WTC11 (cell line): ENCODE data around the gene PRSS8. TPM values are rescaled to one million over a fixed set of nuclear protein-coding genes. Genes with fewer than 3 reads are reported as not detected.

Source experiments
- ATAC-seq: fragments of 200-7000 bp; cut with Tn5 transposase; 2 replicates; pipeline ENCODE4 v1.10.0; 2021; ENCODE audit warnings: mild to moderate bottlenecking, moderate library complexity
- CTCF ChIA-PET: fragments of 300-600 bp; sonication (Branson Sonifier 250); formaldehyde crosslinking; loops from one replicate; lab custom pipeline; 2021; ENCODE audit warnings: antibody characterized with exemption; lab: Charles Lee
- POLR2A ChIA-PET: fragments of 350-600 bp; sonication (Branson Sonifier 250); formaldehyde crosslinking; loops from one replicate; lab custom pipeline; 2021; ENCODE audit warnings: antibody characterized with exemption; lab: Charles Lee
- DNase-seq: peaks from one replicate; pipeline ENCODE4 v3.0.0; 2021; ENCODE audit warnings: low spot score
- H3K27ac Mint-ChIP-seq: 2 replicates; pipeline ENCODE4 v1.8.0; 2021; ENCODE audit warnings: mixed read lengths
- H3K27me3 Mint-ChIP-seq: 2 replicates; pipeline ENCODE4 v1.8.0; 2021; ENCODE audit warnings: low read depth, mild to moderate bottlenecking, moderate library complexity, mixed read lengths
- H3K36me3 Mint-ChIP-seq: 2 replicates; pipeline ENCODE4 v1.8.0; 2021; ENCODE audit warnings: mixed read lengths
- H3K4me1 Mint-ChIP-seq: 2 replicates; pipeline ENCODE4 v1.8.0; 2022; ENCODE audit warnings: mixed read lengths
- H3K4me3 Mint-ChIP-seq: 2 replicates; pipeline ENCODE4 v1.8.0; 2021; ENCODE audit warnings: mild to moderate bottlenecking, moderate library complexity, mixed read lengths
- H3K9me3 Mint-ChIP-seq: 2 replicates; pipeline ENCODE4 v1.8.0; 2021; ENCODE audit warnings: mixed read lengths
- AFF4 ChIP-seq: sonication (generic); formaldehyde crosslinking; IDR thresholded peaks from 2 replicates; pipeline ENCODE4 v1.8.1; 2023; ENCODE audit warnings: mild to moderate bottlenecking, missing genetic modification reagents, borderline replicate concordance
- EMX1 ChIP-seq: fragments of 250-450 bp; sonication (Bioruptor Pico); IDR thresholded peaks from 2 replicates; pipeline ENCODE4 v1.8.0; 2021; ENCODE audit warnings: mild to moderate bottlenecking
- FOXP4 ChIP-seq: sonication (generic); formaldehyde crosslinking; IDR thresholded peaks from 2 replicates; pipeline ENCODE4 v1.8.0; 2022; ENCODE audit warnings: mild to moderate bottlenecking, missing genetic modification reagents
- KAT7 ChIP-seq: sonication (generic); formaldehyde crosslinking; IDR thresholded peaks from 2 replicates; pipeline ENCODE4 v1.8.1; 2023; ENCODE audit warnings: missing genetic modification reagents, mild to moderate bottlenecking, borderline replicate concordance
- MAX ChIP-seq: sonication (generic); formaldehyde crosslinking; IDR thresholded peaks from 2 replicates; pipeline ENCODE4 v1.8.0; 2022; ENCODE audit warnings: mild to moderate bottlenecking, missing genetic modification reagents
- STAT6 ChIP-seq: sonication (generic); formaldehyde crosslinking; conservative IDR thresholded peaks from 2 replicates; pipeline ENCODE4 v1.8.1; 2023; ENCODE audit warnings: mild to moderate bottlenecking, low read depth, missing genetic modification reagents, moderate library complexity
- TEAD1 ChIP-seq: sonication (generic); formaldehyde crosslinking; IDR thresholded peaks from 2 replicates; pipeline ENCODE4 v1.8.0; 2022; ENCODE audit warnings: mild to moderate bottlenecking, missing genetic modification reagents
- USF2 ChIP-seq: sonication (generic); formaldehyde crosslinking; IDR thresholded peaks from 2 replicates; pipeline ENCODE4 v1.8.1; 2023; ENCODE audit warnings: mild to moderate bottlenecking, missing genetic modification reagents, moderate library complexity
- ZBTB21 ChIP-seq: sonication (generic); formaldehyde crosslinking; IDR thresholded peaks from 2 replicates; pipeline ENCODE4 v1.8.1; 2023; ENCODE audit warnings: mild to moderate bottlenecking, missing genetic modification reagents, borderline replicate concordance
- ZNF416 ChIP-seq: fragments of 250-450 bp; sonication (Bioruptor Pico); IDR thresholded peaks from 2 replicates; pipeline ENCODE4 v1.9.0; 2021; ENCODE audit warnings: mild to moderate bottlenecking, inconsistent platforms
- ZNF425 ChIP-seq: fragments of 250-450 bp; sonication (Bioruptor Pico); conservative IDR thresholded peaks from 2 replicates; pipeline ENCODE4 v1.9.0; 2021; ENCODE audit warnings: mild to moderate bottlenecking
- ZSCAN18 ChIP-seq: fragments of 250-450 bp; sonication (Bioruptor Pico); IDR thresholded peaks from 2 replicates; pipeline ENCODE4 v2.1.2; 2022; ENCODE audit warnings: mild to moderate bottlenecking, moderate library complexity
- total RNA-seq: library from RNA; stranded (reverse); gene quantifications from 3 replicates; pipeline ENCODE4 v1.2.3, GENCODE V29; 2021
- TF ChIP-seq, protein P1 (sequence below): sonication (generic); formaldehyde crosslinking; IDR thresholded peaks from 2 replicates; pipeline ENCODE4 v1.8.1; 2022; ENCODE audit warnings: mild to moderate bottlenecking, moderate library complexity, missing genetic modification reagents
- TF ChIP-seq, protein P2 (sequence below): sonication (generic); formaldehyde crosslinking; IDR thresholded peaks from 2 replicates; pipeline ENCODE4 v1.8.1; 2022; ENCODE audit warnings: low read depth, mild to moderate bottlenecking, moderate library complexity, missing genetic modification reagents, borderline replicate concordance

The PRSS8 gene
- total RNA-seq, 1 experiment from 2014 or later: 78.8 TPM

DNA sequence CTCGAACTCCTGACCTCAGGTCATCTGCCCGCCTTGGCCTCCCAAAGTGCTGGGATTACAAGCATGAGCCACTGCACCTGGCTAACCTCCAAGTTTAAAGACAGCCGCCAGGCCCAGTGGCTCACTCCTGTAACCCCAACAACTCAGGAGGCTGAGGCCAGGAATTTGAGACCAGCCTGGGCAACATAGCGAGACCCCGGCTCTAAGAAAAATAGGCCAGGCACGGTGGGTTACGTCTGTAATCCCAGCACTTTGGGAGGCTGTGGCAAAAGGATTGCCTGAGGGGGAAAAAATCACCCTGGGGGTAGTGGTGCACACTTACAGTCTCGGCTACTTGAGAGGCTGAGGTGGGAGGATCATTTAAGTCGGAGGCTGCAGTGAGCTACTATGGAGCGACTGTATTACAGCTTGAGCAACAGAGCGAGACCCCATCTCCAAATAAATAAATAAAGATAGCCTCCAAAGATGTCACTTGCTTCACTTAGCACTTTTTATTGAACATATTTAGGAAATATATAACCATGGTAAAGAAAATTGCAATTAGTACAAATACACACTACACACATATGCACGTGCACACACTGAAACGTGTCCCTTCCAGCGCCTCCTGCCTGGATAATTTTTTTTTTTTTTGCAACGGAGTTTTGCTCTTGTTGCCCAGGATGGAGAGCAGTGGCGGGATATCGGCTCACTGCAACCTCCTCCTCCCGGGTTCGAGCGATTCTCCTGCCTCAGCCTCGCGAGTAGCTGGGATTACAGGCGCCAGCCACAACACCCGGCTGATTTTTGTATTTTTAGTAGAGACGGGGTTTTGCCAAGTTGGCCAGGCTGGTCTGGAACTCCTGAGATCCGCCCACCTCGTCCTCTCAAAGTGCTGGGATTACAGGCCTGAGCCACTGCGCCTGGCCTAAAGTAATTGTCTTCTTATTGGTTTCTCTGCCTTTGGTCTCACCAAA, 28.7 kb downstream of the PRSS8 start (continued):
- TF ChIP-seq AFF4 (CRISPR knock-in tag): no peak
- TF ChIP-seq ZNF425: no peak
- TF ChIP-seq TEAD1 (CRISPR knock-in tag): no peak
- no peak for TF ChIP-seq KAT7 (CRISPR knock-in tag)
- TF ChIP-seq STAT6 (CRISPR knock-in tag): no peak
- TF ChIP-seq ZNF416 (CRISPR knock-in tag): no peak
- TF ChIP-seq, all 79 proteins: peak for 0

DNA sequence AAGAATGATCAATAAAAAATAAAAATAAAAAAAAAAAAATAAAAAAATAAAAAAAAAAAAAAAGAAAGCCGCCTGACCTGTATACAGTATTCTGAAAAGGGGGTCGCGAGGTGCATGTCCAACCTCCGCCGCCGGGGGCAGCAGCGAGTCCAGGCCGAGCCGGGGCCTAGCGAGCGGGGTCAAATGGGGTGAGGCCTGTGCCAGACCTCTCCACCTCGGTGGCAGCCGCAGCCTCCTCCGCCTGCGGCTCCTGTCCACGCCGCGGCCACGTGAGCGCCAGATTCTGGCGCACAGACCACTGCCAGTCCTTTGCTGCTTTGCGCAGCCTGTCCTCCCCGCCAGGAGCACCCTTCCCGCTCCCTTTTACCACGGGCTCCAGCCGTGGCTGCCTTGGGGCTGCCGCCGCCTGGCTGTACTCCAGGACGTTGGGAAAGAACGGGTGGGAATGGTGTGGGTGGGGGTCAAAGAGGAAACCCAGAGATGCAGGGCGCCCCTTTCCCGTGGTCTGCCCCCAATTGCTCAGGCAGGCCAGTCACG, 29.8 kb downstream of the PRSS8 start:
- H3K27ac Mint-ChIP-seq: no peak overlapping the region
- ATAC-seq (peak; percentile 79), DNase-seq (peak; percentile 95)
- ChIA-PET POLR2A (interaction anchor here (0.5 kb wide), 1 partner anchor 11 kb away, joined by 4 read pairs; no protein-coding TSS in a partner anchor), CTCF (no interaction called here)
- peaks cover 9% of the 10 kb centered on the region; the same call in 1 of the 2 replicates for H3K4me1 Mint-ChIP-seq
- H3K27me3 Mint-ChIP-seq: peaks cover 7% of the 10 kb centered on the region
- H3K9me3 Mint-ChIP-seq: no peaks in the 10 kb centered on the region
- H3K36me3 Mint-ChIP-seq: peaks cover 12% of the 10 kb centered on the region
- H3K4me3 Mint-ChIP-seq: no peak overlapping the region
- TF ChIP-seq, protein P1, sequence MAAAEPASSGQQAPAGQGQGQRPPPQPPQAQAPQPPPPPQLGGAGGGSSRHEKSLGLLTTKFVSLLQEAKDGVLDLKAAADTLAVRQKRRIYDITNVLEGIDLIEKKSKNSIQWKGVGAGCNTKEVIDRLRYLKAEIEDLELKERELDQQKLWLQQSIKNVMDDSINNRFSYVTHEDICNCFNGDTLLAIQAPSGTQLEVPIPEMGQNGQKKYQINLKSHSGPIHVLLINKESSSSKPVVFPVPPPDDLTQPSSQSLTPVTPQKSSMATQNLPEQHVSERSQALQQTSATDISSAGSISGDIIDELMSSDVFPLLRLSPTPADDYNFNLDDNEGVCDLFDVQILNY: no peak
- TF ChIP-seq EMX1 (CRISPR knock-in tag): no peak
- peak; percentile 59; the same call in 1 of the 2 replicates for TF ChIP-seq MAX (CRISPR knock-in tag)
- TF ChIP-seq ZBTB21 (CRISPR knock-in tag): no peak
- TF ChIP-seq ZSCAN18 (CRISPR knock-in tag): no peak
- TF ChIP-seq ZNF416 (CRISPR knock-in tag): no peak
- TF ChIP-seq, protein P2, sequence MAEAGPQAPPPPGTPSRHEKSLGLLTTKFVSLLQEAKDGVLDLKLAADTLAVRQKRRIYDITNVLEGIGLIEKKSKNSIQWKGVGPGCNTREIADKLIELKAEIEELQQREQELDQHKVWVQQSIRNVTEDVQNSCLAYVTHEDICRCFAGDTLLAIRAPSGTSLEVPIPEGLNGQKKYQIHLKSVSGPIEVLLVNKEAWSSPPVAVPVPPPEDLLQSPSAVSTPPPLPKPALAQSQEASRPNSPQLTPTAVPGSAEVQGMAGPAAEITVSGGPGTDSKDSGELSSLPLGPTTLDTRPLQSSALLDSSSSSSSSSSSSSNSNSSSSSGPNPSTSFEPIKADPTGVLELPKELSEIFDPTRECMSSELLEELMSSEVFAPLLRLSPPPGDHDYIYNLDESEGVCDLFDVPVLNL: no peak
- TF ChIP-seq FOXP4 (CRISPR knock-in tag): no peak
- TF ChIP-seq USF2: peak; percentile 45
